Stimulated activated CD4-positive, alpha-beta T cell treated with anti-CD3 and anti-CD28 coated beads, Interleukin-4, amount 100 ng/mL, for 24 hours (primary cell): Measurements from ENCODE around the gene SCYGR3.

Experiments used
- DNase-seq: peaks from one replicate; pipeline ENCODE4 v3.0.0-alpha.2; 2020

SCYGR3 gene

GRCh38 chr2:227614740-227615139 is at the start of gene SCYGR3:
Gene SCYGR3 (minus strand): TSS chr2:227614840. CDS start chr2:227614840, 0 bp downstream.
- DNase-seq, result no peak

GRCh38 chr2:227661827-227662226 is 47.2 kb upstream of the SCYGR3 start:
- DNase-seq, result no peak

GRCh38 chr2:227661025-227661649 is 46.5 kb upstream of the SCYGR3 start:
- no peak for DNase-seq

GRCh38 chr2:227657199-227657845 is 42.7 kb upstream of the SCYGR3 start:
- DNase-seq, result no peak

- DNase-seq, result no peak
Observed at GRCh38 chr2:227655454-227655853, 40.8 kb upstream of the SCYGR3 start.

- no peak for DNase-seq
Observed at GRCh38 chr2:227654426-227654825, 39.8 kb upstream of the SCYGR3 start.

GRCh38 chr2:227653419-227653818 is 38.8 kb upstream of the SCYGR3 start:
- DNase-seq, result no peak

GRCh38 chr2:227643990-227644551 is 29.4 kb upstream of the SCYGR3 start:
- no peak for DNase-seq

- DNase-seq, result no peak
Observed at GRCh38 chr2:227642656-227643055, 28.0 kb upstream of the SCYGR3 start.

- DNase-seq, result no peak
Observed at GRCh38 chr2:227634201-227634600, 19.6 kb upstream of the SCYGR3 start.

- no peak for DNase-seq
Observed at GRCh38 chr2:227632827-227633226, 18.2 kb upstream of the SCYGR3 start.

- DNase-seq, result no peak
Observed at GRCh38 chr2:227630322-227630721, 15.7 kb upstream of the SCYGR3 start.

- DNase-seq, result no peak
Observed at GRCh38 chr2:227629435-227629834, 14.8 kb upstream of the SCYGR3 start.

GRCh38 chr2:227627769-227628168 is 13.1 kb upstream of the SCYGR3 start:
- no peak for DNase-seq

- no peak for DNase-seq
Observed at GRCh38 chr2:227626580-227627151, 12.0 kb upstream of the SCYGR3 start.

- no peak for DNase-seq
Observed at GRCh38 chr2:227625420-227625819, 10.8 kb upstream of the SCYGR3 start.

- no peak for DNase-seq
Observed at GRCh38 chr2:227623226-227623625, 8.6 kb upstream of the SCYGR3 start.

- no peak for DNase-seq
Observed at GRCh38 chr2:227617316-227618230, 2.9 kb upstream of the SCYGR3 start, which contains the start of gene SCYGR4. Gene SCYGR4 (plus strand): TSS chr2:227617498. CDS start chr2:227617498, 0 bp downstream.

- no peak for DNase-seq
Observed at GRCh38 chr2:227616631-227617030, 2.0 kb upstream of the SCYGR3 start.

- DNase-seq, result no peak
Observed at GRCh38 chr2:227615906-227616305, 1.3 kb upstream of the SCYGR3 start.

GRCh38 chr2:227615181-227615580 is 541 bp upstream of the SCYGR3 start:
- no peak for DNase-seq

- DNase-seq, result no peak
Observed at GRCh38 chr2:227614246-227614645, 394 bp downstream of the SCYGR3 start.

GRCh38 chr2:227613272-227613660 is 1.4 kb downstream of the SCYGR3 start:
- no peak for DNase-seq
